ENCODE data around the gene CCL24. TPM values are rescaled to one million over a fixed set of nuclear protein-coding genes. Genes with fewer than 3 reads are reported as not detected.

The CCL24 gene, protein sequence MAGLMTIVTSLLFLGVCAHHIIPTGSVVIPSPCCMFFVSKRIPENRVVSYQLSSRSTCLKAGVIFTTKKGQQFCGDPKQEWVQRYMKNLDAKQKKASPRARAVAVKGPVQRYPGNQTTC
- total RNA-seq = not detected in 2 replicates

DNA sequence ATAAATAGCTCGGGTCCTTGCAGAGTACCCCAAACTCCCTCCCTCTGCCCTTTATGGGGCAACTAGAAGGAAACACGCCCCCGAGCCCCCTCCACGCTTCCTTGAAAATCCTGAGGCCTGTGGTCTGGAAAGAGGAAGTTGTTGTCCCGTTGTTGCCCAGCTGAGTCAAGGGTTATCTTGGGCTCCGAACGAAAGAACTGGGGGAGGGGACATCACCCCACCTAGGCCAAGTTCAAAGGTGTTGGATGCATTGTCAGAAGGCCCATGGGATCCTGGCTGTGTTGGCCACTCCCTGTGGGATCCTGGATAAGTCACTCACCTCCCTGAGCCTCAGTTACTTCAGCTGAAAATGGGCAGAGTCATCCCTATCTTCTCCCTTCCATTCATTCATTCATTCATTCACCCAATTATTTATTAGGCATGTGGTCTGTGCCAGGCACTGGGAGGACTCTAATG lies at the start of gene CCL24:
TSS of gene CCL24 (minus strand) at position 26 of the 456 bp plus-strand sequence. CDS start 91 bp downstream, outside the sequence.

DNA sequence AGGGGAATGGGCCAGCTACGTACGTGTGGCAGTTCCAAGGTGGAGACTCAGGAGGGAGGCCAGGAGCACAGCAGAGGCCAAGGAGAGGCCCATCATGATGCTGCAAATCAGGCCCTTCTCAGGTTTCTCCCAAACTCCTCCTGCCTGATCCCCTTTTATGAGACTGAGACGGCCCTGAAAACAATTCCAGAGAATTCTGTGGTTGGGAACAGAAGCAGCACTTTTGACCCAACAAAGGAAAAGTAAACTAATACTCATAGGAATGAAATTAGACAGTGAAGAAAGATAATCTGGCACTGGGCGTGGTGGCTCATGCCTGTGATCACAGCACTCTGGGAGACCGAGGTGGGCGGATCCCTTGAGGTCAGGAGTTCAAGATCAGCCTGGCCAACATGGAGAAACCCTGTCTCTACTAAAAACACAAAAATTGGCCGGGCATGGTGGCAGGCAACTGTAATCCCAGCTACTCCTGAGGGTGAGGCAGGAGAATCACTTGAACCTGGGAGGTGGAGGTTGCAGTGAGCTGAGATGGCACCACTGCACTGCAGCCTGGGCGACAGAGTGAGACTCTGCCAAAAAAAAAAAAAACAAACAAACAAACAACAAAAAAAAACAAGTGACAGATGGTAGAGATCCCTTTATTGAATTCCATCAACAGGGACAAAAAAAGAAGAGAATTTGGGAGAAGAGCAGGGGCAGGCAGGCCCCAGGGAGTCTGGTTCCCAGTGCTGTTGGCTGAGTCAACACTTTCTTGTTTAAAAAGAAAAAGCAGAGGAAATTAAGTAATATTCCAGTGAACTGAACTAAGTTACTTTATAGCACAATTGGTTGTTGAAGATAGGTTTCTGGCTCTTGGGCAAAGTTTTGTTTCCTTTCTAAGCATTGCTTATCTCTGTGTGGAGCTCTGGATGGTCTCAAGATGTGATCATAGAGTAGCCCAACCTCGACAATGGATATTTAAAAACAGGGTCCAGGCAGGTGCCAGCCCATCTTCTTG lies 41.2 kb downstream of the CCL24 start, which contains the start of gene CCL26:
TSS of gene CCL26 (minus strand) at position 131 of the 997 bp plus-strand sequence. CDS start at position 96, 35 bp downstream.

Other genes with a start within 250 kb of the CCL24 start
- gene HIP1, start 74.9 kb downstream of the CCL24 start, total RNA-seq = 0.43 and 2.0 TPM in 2 replicates
- gene CCL26, start 41.6 kb downstream of the CCL24 start, total RNA-seq = not detected in 2 replicates
- 39.7 and 48.0 TPM in 2 replicates for gene RHBDD2, start 65.2 kb upstream of the CCL24 start, total RNA-seq
- gene POR, start 101.3 kb upstream of the CCL24 start, total RNA-seq = 140 and 183 TPM in 2 replicates
- gene TMEM120A, start 180.8 kb upstream of the CCL24 start, total RNA-seq = 37.0 and 51.0 TPM in 2 replicates
- gene STYXL1, start 234.2 kb upstream of the CCL24 start, total RNA-seq = 32.6 and 58.7 TPM in 2 replicates
- 29.8 and 46.1 TPM in 2 replicates for gene MDH2, start 234.3 kb upstream of the CCL24 start, total RNA-seq

Measured in placental epithelial cell (primary cell).